Measurements from ENCODE around the gene NEMP1.
"Not testable (repeated sequence)": the region's sequence is repeated elsewhere in the genome, so short reads cannot be mapped to it uniquely, and the experiment has no call there.

Gene NEMP1

GRCh38 chr12:57085999-57086492, 7.5 kb upstream of the NEMP1 start:
- Histone ChIP-seq H3K4me3 (ENCODE audit: insufficient read depth, low read length, poor library complexity, severe bottlenecking) (no peak overlapping the region), H3K9me2 (replicated peaks; ENCODE audit: insufficient read depth, low read length) (no peaks in the 10 kb centered on the region), H3K27ac (ENCODE audit: low read depth, low read length) (peak overlapping the region; percentile 91), H3K9me3 (ENCODE audit: insufficient read depth, low read length) (no peaks in the 10 kb centered on the region), H3K4me2 (ENCODE audit: low read depth, low read length, poor library complexity, severe bottlenecking) (peak overlapping the region; percentile 95), H4K20me1 (ENCODE audit: low read depth, low read length) (no peaks in the 10 kb centered on the region), H3K9ac (ENCODE audit: low read length) (peak overlapping the region; percentile 74), H3K79me2 (ENCODE audit: insufficient read depth, low read length) (peaks cover 9% of the 10 kb centered on the region; the same call in 1 of the 2 replicates), H3K27me3 (ENCODE audit: low read length) (no peaks in the 10 kb centered on the region), H3K36me3 (ENCODE audit: low read length) (no peaks in the 10 kb centered on the region), H2AFZ (ENCODE audit: low read depth, low read length, severe bottlenecking) (peak overlapping the region; percentile 55), H3F3A (ENCODE audit: insufficient read depth) (peaks cover 30% of the 10 kb centered on the region)
- TF ChIP-seq CTCF (IDR thresholded peaks at IDR 0.05; ENCODE audit: insufficient read depth, low read length, poor library complexity, severe bottlenecking) (no peak), EZH2phosphoT487 (conservative IDR thresholded peaks at IDR 0.05; ENCODE audit: low read length) (no peak)

- no peak overlapping the region for H2AFZ ChIP-seq (ENCODE audit: low read depth, low read length, severe bottlenecking)
- no peak for TF ChIP-seq CTCF (IDR thresholded peaks at IDR 0.05; ENCODE audit: insufficient read depth, low read length, poor library complexity, severe bottlenecking)
- no peak for TF ChIP-seq EZH2phosphoT487 (conservative IDR thresholded peaks at IDR 0.05; ENCODE audit: low read length)
- H3K4me2 ChIP-seq (ENCODE audit: low read depth, low read length, poor library complexity, severe bottlenecking), result no peak overlapping the region
- H3K9me2 ChIP-seq (replicated peaks; ENCODE audit: insufficient read depth, low read length), result no peaks in the 10 kb centered on the region
- H4K20me1 ChIP-seq (ENCODE audit: low read depth, low read length), result no peaks in the 10 kb centered on the region
- H3K27ac ChIP-seq (ENCODE audit: low read depth, low read length), result no peak overlapping the region
- H3F3A ChIP-seq (ENCODE audit: insufficient read depth), result peaks cover 12% of the 10 kb centered on the region
- H3K9me3 ChIP-seq (ENCODE audit: insufficient read depth, low read length), result no peaks in the 10 kb centered on the region
- no peaks in the 10 kb centered on the region for H3K27me3 ChIP-seq (ENCODE audit: low read length)
- H3K79me2 ChIP-seq (ENCODE audit: insufficient read depth, low read length), result peaks cover 24% of the 10 kb centered on the region
- H3K36me3 ChIP-seq (ENCODE audit: low read length), result peaks cover 2% of the 10 kb centered on the region; the same call in 1 of the 2 replicates
- H3K4me3 ChIP-seq (ENCODE audit: insufficient read depth, low read length, poor library complexity, severe bottlenecking), result no peak overlapping the region
- no peak overlapping the region for H3K9ac ChIP-seq (ENCODE audit: low read length)
Observed at GRCh38 chr12:57080855-57081254, 2.3 kb upstream of the NEMP1 start.

GRCh38 chr12:57079821-57080220, 1.2 kb upstream of the NEMP1 start:
- no peak overlapping the region for H2AFZ ChIP-seq (ENCODE audit: low read depth, low read length, severe bottlenecking)
- H3K9me3 ChIP-seq (ENCODE audit: insufficient read depth, low read length), result no peaks in the 10 kb centered on the region
- H3K9me2 ChIP-seq (replicated peaks; ENCODE audit: insufficient read depth, low read length), result no peaks in the 10 kb centered on the region
- H3K27me3 ChIP-seq (ENCODE audit: low read length), result no peaks in the 10 kb centered on the region
- H3K4me3 ChIP-seq (ENCODE audit: insufficient read depth, low read length, poor library complexity, severe bottlenecking), result no peak overlapping the region
- H3K27ac ChIP-seq (ENCODE audit: low read depth, low read length), result no peak overlapping the region
- peak overlapping the region; percentile 93 for H3K4me2 ChIP-seq (ENCODE audit: low read depth, low read length, poor library complexity, severe bottlenecking)
- H3F3A ChIP-seq (ENCODE audit: insufficient read depth), result peaks cover 4% of the 10 kb centered on the region; the same call in 1 of the 2 replicates
- TF ChIP-seq EZH2phosphoT487 (conservative IDR thresholded peaks at IDR 0.05; ENCODE audit: low read length), result no peak
- TF ChIP-seq CTCF (IDR thresholded peaks at IDR 0.05; ENCODE audit: insufficient read depth, low read length, poor library complexity, severe bottlenecking), result no peak
- no peaks in the 10 kb centered on the region for H4K20me1 ChIP-seq (ENCODE audit: low read depth, low read length)
- peaks cover 25% of the 10 kb centered on the region for H3K79me2 ChIP-seq (ENCODE audit: insufficient read depth, low read length)
- peaks cover 2% of the 10 kb centered on the region; the same call in 1 of the 2 replicates for H3K36me3 ChIP-seq (ENCODE audit: low read length)
- H3K9ac ChIP-seq (ENCODE audit: low read length), result peak overlapping the region; percentile 50

- not testable (repeated sequence) for H3K9me2 ChIP-seq (replicated peaks; ENCODE audit: insufficient read depth, low read length); H3K27me3 ChIP-seq (ENCODE audit: low read length); H2AFZ ChIP-seq (ENCODE audit: low read depth, low read length, severe bottlenecking); H4K20me1 ChIP-seq (ENCODE audit: low read depth, low read length); H3K9ac ChIP-seq (ENCODE audit: low read length); H3K4me3 ChIP-seq (ENCODE audit: insufficient read depth, low read length, poor library complexity, severe bottlenecking); H3K9me3 ChIP-seq (ENCODE audit: insufficient read depth, low read length)
- Histone ChIP-seq H3K79me2 (ENCODE audit: insufficient read depth, low read length) (peaks cover 51% of the 10 kb centered on the region), H3K4me2 (ENCODE audit: low read depth, low read length, poor library complexity, severe bottlenecking) (peak overlapping the region; percentile 11), H3F3A (ENCODE audit: insufficient read depth) (peaks cover 25% of the 10 kb centered on the region), H3K27ac (ENCODE audit: low read depth, low read length) (peak overlapping the region; percentile 12; the same call in 1 of the 2 replicates), H3K36me3 (ENCODE audit: low read length) (peaks cover 27% of the 10 kb centered on the region)
Observed at GRCh38 chr12:57073566-57074450, 4.8 kb downstream of the NEMP1 start.

Measured in SU-DHL-6 (cell line).